ENCODE results near the gene CHN2.

Gene CHN2

GRCh38 chr7:29469281-29469680 lies 274.7 kb downstream of the CHN2 start:
- Histone ChIP-seq H3K27ac (no peak overlapping the region), H3K36me3 (ENCODE audit: insufficient read depth) (no peaks in the 10 kb centered on the region), H3K4me1 (ENCODE audit: low read depth, poor library complexity, severe bottlenecking) (no peaks in the 10 kb centered on the region), H3K27me3 (ENCODE audit: insufficient read depth, low read depth) (no peaks in the 10 kb centered on the region), H3K4me3 (IDR thresholded peaks at IDR 0.05; ENCODE audit: insufficient read depth, low read depth, low read length) (no peak overlapping the region), H2AFZ (ENCODE audit: low read depth) (no peak overlapping the region), H3K4me2 (no peak overlapping the region), H4K20me1 (ENCODE audit: insufficient read depth) (no peaks in the 10 kb centered on the region), H3K79me2 (ENCODE audit: insufficient read depth, low read depth) (no peaks in the 10 kb centered on the region), H3K9ac (no peak overlapping the region)
- TF ChIP-seq CTCF (conservative IDR thresholded peaks at IDR 0.05; ENCODE audit: low read depth, low read length), result no peak

GRCh38 chr7:29469976-29470557 lies 275.5 kb downstream of the CHN2 start:
- Histone ChIP-seq H3K27me3 (ENCODE audit: insufficient read depth, low read depth) (no peaks in the 10 kb centered on the region), H3K27ac (no peak overlapping the region), H2AFZ (ENCODE audit: low read depth) (no peak overlapping the region), H3K9ac (no peak overlapping the region), H3K4me1 (ENCODE audit: low read depth, poor library complexity, severe bottlenecking) (no peaks in the 10 kb centered on the region), H4K20me1 (ENCODE audit: insufficient read depth) (no peaks in the 10 kb centered on the region), H3K36me3 (ENCODE audit: insufficient read depth) (no peaks in the 10 kb centered on the region), H3K4me2 (no peak overlapping the region), H3K4me3 (IDR thresholded peaks at IDR 0.05; ENCODE audit: insufficient read depth, low read depth, low read length) (no peak overlapping the region), H3K79me2 (ENCODE audit: insufficient read depth, low read depth) (no peaks in the 10 kb centered on the region)
- no peak for TF ChIP-seq CTCF (conservative IDR thresholded peaks at IDR 0.05; ENCODE audit: low read depth, low read length)

- no peak overlapping the region for H2AFZ ChIP-seq (ENCODE audit: low read depth)
- no peaks in the 10 kb centered on the region for H3K79me2 ChIP-seq (ENCODE audit: insufficient read depth, low read depth)
- no peaks in the 10 kb centered on the region for H4K20me1 ChIP-seq (ENCODE audit: insufficient read depth)
- H3K4me1 ChIP-seq (ENCODE audit: low read depth, poor library complexity, severe bottlenecking), result no peaks in the 10 kb centered on the region
- H3K4me2 ChIP-seq, result no peak overlapping the region
- no peaks in the 10 kb centered on the region for H3K36me3 ChIP-seq (ENCODE audit: insufficient read depth)
- H3K27ac ChIP-seq, result no peak overlapping the region
- no peaks in the 10 kb centered on the region for H3K27me3 ChIP-seq (ENCODE audit: insufficient read depth, low read depth)
- H3K9ac ChIP-seq, result no peak overlapping the region
- no peak overlapping the region for H3K4me3 ChIP-seq (IDR thresholded peaks at IDR 0.05; ENCODE audit: insufficient read depth, low read depth, low read length)
- no peak for TF ChIP-seq CTCF (conservative IDR thresholded peaks at IDR 0.05; ENCODE audit: low read depth, low read length)
Observed at GRCh38 chr7:29471444-29472138, 277.0 kb downstream of the CHN2 start.

DNA sequence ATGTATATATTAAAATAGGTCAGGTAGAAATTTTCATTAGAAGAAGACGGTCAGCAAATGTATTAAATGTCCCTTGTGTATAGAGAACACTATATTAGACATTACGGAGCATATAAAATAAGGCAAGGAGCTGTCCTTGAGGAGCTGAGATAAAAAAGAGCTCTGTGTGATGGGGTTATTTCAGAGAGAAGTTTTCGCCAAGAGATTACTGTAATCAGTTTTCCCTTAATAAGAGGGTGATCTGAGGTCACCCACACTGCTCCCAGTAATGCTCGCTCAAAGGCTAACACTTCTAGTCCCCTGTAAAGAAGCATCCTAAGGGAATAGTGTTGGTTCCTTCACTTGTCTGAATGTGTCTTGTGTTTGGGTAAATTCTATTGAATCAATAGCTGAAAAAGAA lies 282.3 kb downstream of the CHN2 start:
- Histone ChIP-seq H3K9ac (no peak overlapping the region), H2AFZ (ENCODE audit: low read depth) (no peak overlapping the region), H3K27me3 (ENCODE audit: insufficient read depth, low read depth) (no peaks in the 10 kb centered on the region), H3K79me2 (ENCODE audit: insufficient read depth, low read depth) (no peaks in the 10 kb centered on the region), H3K27ac (no peak overlapping the region), H3K4me1 (ENCODE audit: low read depth, poor library complexity, severe bottlenecking) (no peaks in the 10 kb centered on the region), H3K4me3 (IDR thresholded peaks at IDR 0.05; ENCODE audit: insufficient read depth, low read depth, low read length) (no peak overlapping the region), H4K20me1 (ENCODE audit: insufficient read depth) (no peaks in the 10 kb centered on the region), H3K4me2 (no peak overlapping the region), H3K36me3 (ENCODE audit: insufficient read depth) (no peaks in the 10 kb centered on the region)
- no peak for TF ChIP-seq CTCF (conservative IDR thresholded peaks at IDR 0.05; ENCODE audit: low read depth, low read length)

Measured in KMS-11 (cell line).